A673 (cell line): ENCODE data around the gene GBE1. TPM values are rescaled to one million over a fixed set of nuclear protein-coding genes. Genes with fewer than 3 reads are reported as not detected.

Experiments used
- BruUV-seq: library from RNA; stranded (reverse); fragments of 400-500 nt; replicated peaks from 2 replicates; lab custom pipeline; 2021; lab: Mats Ljungman, UMichigan
- CTCF ChIA-PET: fragments of 300-600 bp; sonication (Branson Sonifier 250); formaldehyde crosslinking; loops from one replicate; lab custom pipeline; 2022; ENCODE audit warnings: antibody characterized with exemption; lab: Charles Lee
- POLR2A ChIA-PET: fragments of 300-600 bp; sonication (Branson Sonifier 250); formaldehyde crosslinking; loops from one replicate; lab custom pipeline; 2022; ENCODE audit warnings: antibody characterized with exemption; ENCODE audit not compliant: low non-redundant PET; lab: Charles Lee
- DNase-seq: peaks from one replicate; pipeline ENCODE4 v3.0.0-alpha.2; 2015; ENCODE audit warnings: low spot score
- H3K27ac ChIP-seq: fragments of 200-600 bp; sonication (generic); 2 replicates; pipeline ENCODE4 v1.5.1; 2016; ENCODE audit warnings: mixed run types, low read depth, mild to moderate bottlenecking, mixed read lengths, antibody characterized with exemption, low read length; ENCODE audit not compliant: poor library complexity, severe bottlenecking
- H3K27me3 ChIP-seq: fragments of 200-600 bp; sonication (generic); replicated peaks from 2 replicates; pipeline ENCODE4 v1.6.1; 2017; ENCODE audit warnings: mixed run types, low read depth, mild to moderate bottlenecking, mixed read lengths, antibody characterized with exemption, low read length; ENCODE audit not compliant: insufficient read depth, poor library complexity
- H3K36me3 ChIP-seq: fragments of 200-600 bp; sonication (generic); 2 replicates; pipeline ENCODE4 v1.6.1; 2016; ENCODE audit warnings: mixed run types, mild to moderate bottlenecking, mixed read lengths, antibody characterized with exemption, low read length; ENCODE audit not compliant: insufficient read depth, poor library complexity, severe bottlenecking
- H3K4me1 ChIP-seq: fragments of 200-600 bp; sonication (generic); 2 replicates; pipeline ENCODE4 v1.6.1; 2017; ENCODE audit warnings: mixed run types, mild to moderate bottlenecking, mixed read lengths, antibody characterized with exemption, low read length; ENCODE audit not compliant: insufficient read depth, poor library complexity, severe bottlenecking
- H3K4me3 ChIP-seq: fragments of 200-600 bp; sonication (generic); 2 replicates; pipeline ENCODE4 v1.5.1; 2016; ENCODE audit warnings: low read depth, mixed run types, mild to moderate bottlenecking, mixed read lengths, low read length; ENCODE audit not compliant: poor library complexity, severe bottlenecking
- H3K9me3 ChIP-seq: fragments of 200-600 bp; sonication (generic); 2 replicates; pipeline ENCODE4 v1.6.1; 2016; ENCODE audit warnings: mixed run types, low read depth, mild to moderate bottlenecking, mixed read lengths, antibody characterized with exemption, low read length; ENCODE audit not compliant: poor library complexity, severe bottlenecking
- EZH2 ChIP-seq: fragments of 200-600 bp; sonication (generic); IDR thresholded peaks from 2 replicates; pipeline ENCODE4 v1.6.1; 2017; ENCODE audit warnings: borderline replicate concordance, low read depth, mild to moderate bottlenecking, mixed read lengths, antibody characterized with exemption, low read length; ENCODE audit not compliant: poor library complexity, severe bottlenecking
- intact Hi-C: fragments of 100-400 bp; cut with micrococcal nuclease; formaldehyde crosslinking; loops from one replicate; pipeline ENCODE4 v1.10.0; 2022; ENCODE audit not compliant: unreplicated experiment
- total RNA-seq: library from RNA; stranded (reverse); gene quantifications from 2 replicates; pipeline ENCODE4 v1.2.3, GENCODE V29; 2021
- TF ChIP-seq, protein P1 (sequence below): fragments of 300-800, 200-600 bp; sonication (generic); conservative IDR thresholded peaks from 2 replicates; pipeline ENCODE4 v1.5.1; 2017; ENCODE audit warnings: low read depth, mild to moderate bottlenecking, antibody characterized with exemption, low read length, moderate library complexity, mixed read lengths

The GBE1 gene
- total RNA-seq, 1 experiment from 2014 or later, result 8.2 TPM

DNA sequence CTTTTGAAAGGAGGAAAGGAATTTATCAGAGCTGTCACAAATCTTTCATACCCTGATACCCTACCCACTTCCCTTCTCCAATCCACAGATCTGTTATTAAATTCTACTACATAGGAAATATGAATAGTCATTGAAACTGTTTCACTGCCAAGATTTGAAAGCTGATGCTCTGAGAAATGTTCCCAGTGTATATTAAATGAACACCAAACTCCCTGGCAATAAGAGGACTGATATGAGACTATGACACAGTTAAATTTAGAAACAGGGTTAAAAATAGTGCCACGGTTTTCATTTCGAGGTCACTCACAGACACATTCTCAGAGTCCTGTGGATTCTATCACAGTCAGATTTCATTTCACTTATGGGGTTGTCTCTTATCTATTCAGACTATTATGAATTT, 27.2 kb upstream of the GBE1 start:
- intact Hi-C loops, result no loop called here
- no peak for DNase-seq
- H3K4me3 ChIP-seq, result no peak overlapping the region
- POLR2A ChIA-PET, result no interaction called here
- H3K27ac ChIP-seq, result no peak overlapping the region
- no TSS peak for BruUV-seq
- no peaks in the 10 kb centered on the region for H3K4me1 ChIP-seq
- H3K27me3 ChIP-seq, result no peaks in the 10 kb centered on the region
- CTCF ChIA-PET, result no interaction called here
- no peaks in the 10 kb centered on the region for H3K9me3 ChIP-seq
- TF ChIP-seq EZH2, result no peak
- TF ChIP-seq, protein P1, sequence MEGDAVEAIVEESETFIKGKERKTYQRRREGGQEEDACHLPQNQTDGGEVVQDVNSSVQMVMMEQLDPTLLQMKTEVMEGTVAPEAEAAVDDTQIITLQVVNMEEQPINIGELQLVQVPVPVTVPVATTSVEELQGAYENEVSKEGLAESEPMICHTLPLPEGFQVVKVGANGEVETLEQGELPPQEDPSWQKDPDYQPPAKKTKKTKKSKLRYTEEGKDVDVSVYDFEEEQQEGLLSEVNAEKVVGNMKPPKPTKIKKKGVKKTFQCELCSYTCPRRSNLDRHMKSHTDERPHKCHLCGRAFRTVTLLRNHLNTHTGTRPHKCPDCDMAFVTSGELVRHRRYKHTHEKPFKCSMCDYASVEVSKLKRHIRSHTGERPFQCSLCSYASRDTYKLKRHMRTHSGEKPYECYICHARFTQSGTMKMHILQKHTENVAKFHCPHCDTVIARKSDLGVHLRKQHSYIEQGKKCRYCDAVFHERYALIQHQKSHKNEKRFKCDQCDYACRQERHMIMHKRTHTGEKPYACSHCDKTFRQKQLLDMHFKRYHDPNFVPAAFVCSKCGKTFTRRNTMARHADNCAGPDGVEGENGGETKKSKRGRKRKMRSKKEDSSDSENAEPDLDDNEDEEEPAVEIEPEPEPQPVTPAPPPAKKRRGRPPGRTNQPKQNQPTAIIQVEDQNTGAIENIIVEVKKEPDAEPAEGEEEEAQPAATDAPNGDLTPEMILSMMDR, result no peak
- no peaks in the 10 kb centered on the region for H3K36me3 ChIP-seq

DNA sequence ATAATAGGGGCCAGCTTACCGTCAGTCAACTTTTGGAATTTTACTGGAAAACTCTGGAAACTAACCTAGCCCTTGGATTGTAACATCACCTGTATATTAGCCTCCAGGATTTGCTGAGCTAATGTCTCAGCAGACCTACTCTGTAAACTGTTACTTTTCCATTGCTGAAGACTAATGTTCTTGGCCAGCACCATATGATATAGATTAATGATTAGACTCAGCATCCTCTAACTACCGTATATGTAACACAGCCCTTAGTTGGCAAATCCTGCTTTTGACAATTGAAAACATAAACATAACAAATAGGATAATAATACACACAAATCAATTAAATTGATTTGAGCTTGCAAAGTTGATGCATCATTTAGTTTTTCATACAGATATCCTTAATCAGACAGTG, 26.6 kb upstream of the GBE1 start:
- CTCF ChIA-PET, result no interaction called here
- H3K27me3 ChIP-seq, result no peaks in the 10 kb centered on the region
- no peaks in the 10 kb centered on the region for H3K4me1 ChIP-seq
- no peaks in the 10 kb centered on the region for H3K9me3 ChIP-seq
- TF ChIP-seq, protein P1, result no peak
- H3K27ac ChIP-seq, result no peak overlapping the region
- no peak for DNase-seq
- BruUV-seq, result no TSS peak
- intact Hi-C loops, result no loop called here
- H3K36me3 ChIP-seq, result no peaks in the 10 kb centered on the region
- POLR2A ChIA-PET, result no interaction called here
- H3K4me3 ChIP-seq, result no peak overlapping the region

DNA sequence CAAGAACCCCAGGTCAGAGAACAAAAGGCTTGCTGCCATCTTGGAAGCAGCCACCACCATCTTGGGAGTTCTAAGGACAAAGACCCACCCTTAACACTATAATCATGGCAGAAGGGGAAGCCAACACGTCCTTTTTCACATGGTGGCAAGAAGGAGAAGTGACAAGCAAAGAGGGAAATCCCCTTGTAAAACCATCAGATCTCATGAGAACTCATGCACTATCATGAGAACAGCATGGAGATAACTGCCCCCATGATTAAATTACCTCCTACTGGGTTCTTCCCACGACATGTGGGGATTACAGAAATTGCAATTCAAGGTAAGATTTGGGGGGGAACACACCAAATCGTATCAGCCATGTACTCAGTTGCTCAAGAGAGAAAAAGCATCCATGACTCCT, 21.1 kb upstream of the GBE1 start:
- no peaks in the 10 kb centered on the region for H3K27me3 ChIP-seq
- no peak overlapping the region for H3K27ac ChIP-seq
- intact Hi-C loops, result no loop called here
- H3K36me3 ChIP-seq, result no peaks in the 10 kb centered on the region
- no peaks in the 10 kb centered on the region for H3K4me1 ChIP-seq
- ChIA-PET POLR2A (no interaction called here), CTCF (no interaction called here)
- TF ChIP-seq EZH2, result no peak
- TF ChIP-seq, protein P1, result no peak
- no peaks in the 10 kb centered on the region for H3K9me3 ChIP-seq
- no TSS peak for BruUV-seq
- no peak overlapping the region for H3K4me3 ChIP-seq
- DNase-seq, result no peak
